IPS-18a (cell line): ENCODE results near the gene LRRC4B.

Experiments
- H3K27ac ChIP-seq: one replicate; pipeline ENCODE4 v1.5.1; 2013; ENCODE audit warnings: low read length
- H3K27me3 ChIP-seq: one replicate; pipeline ENCODE4 v1.6.1; 2013; ENCODE audit warnings: mild to moderate bottlenecking, low read length; ENCODE audit not compliant: control insufficient read depth, insufficient read depth
- H3K36me3 ChIP-seq: one replicate; pipeline ENCODE4 v1.6.1; 2013; ENCODE audit warnings: low read depth, low read length; ENCODE audit not compliant: control insufficient read depth
- H3K4me1 ChIP-seq: one replicate; pipeline ENCODE4 v1.6.1; 2013; ENCODE audit warnings: low read depth, low read length; ENCODE audit not compliant: control insufficient read depth
- H3K4me3 ChIP-seq: one replicate; pipeline ENCODE4 v1.5.1; 2013; ENCODE audit warnings: low read length
- H3K9ac ChIP-seq: one replicate; pipeline ENCODE4 v1.6.1; 2013; ENCODE audit warnings: mild to moderate bottlenecking, low read length, moderate library complexity
- H3K9me3 ChIP-seq: one replicate; pipeline ENCODE4 v1.6.1; 2013; ENCODE audit warnings: low read depth, low read length; ENCODE audit not compliant: control insufficient read depth

LRRC4B gene

GRCh38 chr19:50515168-50515561, 53.1 kb downstream of the LRRC4B start:
- no peak overlapping the region for H3K9ac ChIP-seq
- no peaks in the 10 kb centered on the region for H3K27me3 ChIP-seq
- no peak overlapping the region for H3K4me3 ChIP-seq
- H3K4me1 ChIP-seq: no peaks in the 10 kb centered on the region
- no peak overlapping the region for H3K27ac ChIP-seq
- no peaks in the 10 kb centered on the region for H3K36me3 ChIP-seq
- no peaks in the 10 kb centered on the region for H3K9me3 ChIP-seq

- H3K4me1 ChIP-seq: no peaks in the 10 kb centered on the region
- H3K27ac ChIP-seq: no peak overlapping the region
- no peaks in the 10 kb centered on the region for H3K9me3 ChIP-seq
- H3K36me3 ChIP-seq: no peaks in the 10 kb centered on the region
- no peak overlapping the region for H3K4me3 ChIP-seq
- no peak overlapping the region for H3K9ac ChIP-seq
- peaks cover 1% of the 10 kb centered on the region for H3K27me3 ChIP-seq
Measured at GRCh38 chr19:50514346-50515167, 53.7 kb downstream of the LRRC4B start.

GRCh38 chr19:50513746-50514345, 54.4 kb downstream of the LRRC4B start, which contains the start of gene ASPDH:
TSS of gene ASPDH (minus strand) at chr19:50513913. CDS start at chr19:50513823, 90 bp downstream.
- Histone ChIP-seq H3K27ac (no peak within 1 kb of the TSS), H3K9ac (no peak within 1 kb of the TSS), H3K27me3 (peaks cover 8% of the 10 kb centered on the region), H3K4me3 (no peak within 1 kb of the TSS), H3K4me1 (no peaks in the 10 kb centered on the region), H3K36me3 (no peaks in the 10 kb centered on the region), H3K9me3 (no peaks in the 10 kb centered on the region)

- no peak overlapping the region for H3K27ac ChIP-seq
Measured at GRCh38 chr19:50512999-50513745, 55.1 kb downstream of the LRRC4B start.

GRCh38 chr19:50512112-50512998, 55.9 kb downstream of the LRRC4B start:
- Histone ChIP-seq H3K4me1 (no peaks in the 10 kb centered on the region), H3K27me3 (peaks cover 20% of the 10 kb centered on the region), H3K4me3 (no peak overlapping the region), H3K27ac (no peak overlapping the region), H3K36me3 (no peaks in the 10 kb centered on the region), H3K9ac (no peak overlapping the region), H3K9me3 (no peaks in the 10 kb centered on the region)

More at GRCh38 chr19:50512999-50513745, 55.1 kb downstream of the LRRC4B start:
- H3K36me3 ChIP-seq: no peaks in the 10 kb centered on the region
- H3K27me3 ChIP-seq: peaks cover 15% of the 10 kb centered on the region
- H3K9me3 ChIP-seq: no peaks in the 10 kb centered on the region
- H3K4me1 ChIP-seq: no peaks in the 10 kb centered on the region
- no peak overlapping the region for H3K9ac ChIP-seq
- H3K4me3 ChIP-seq: no peak overlapping the region

GRCh38 chr19:50511069-50511822, 57.0 kb downstream of the LRRC4B start, which contains the start of gene JOSD2:
TSS of gene JOSD2 (minus strand) at chr19:50511191. CDS start at chr19:50510431, 760 bp downstream.
- Histone ChIP-seq H3K4me3 (peak within 1 kb of the TSS; percentile 63), H3K36me3 (no peaks in the 10 kb centered on the region), H3K27ac (peak within 1 kb of the TSS; percentile 27), H3K27me3 (peaks cover 20% of the 10 kb centered on the region), H3K9me3 (no peaks in the 10 kb centered on the region), H3K9ac (peak within 1 kb of the TSS; percentile 53), H3K4me1 (no peaks in the 10 kb centered on the region)

GRCh38 chr19:50510700-50511068, 57.6 kb downstream of the LRRC4B start:
- H3K9ac ChIP-seq: peak overlapping the region; percentile 53
- peak overlapping the region; percentile 27 for H3K27ac ChIP-seq
- no peaks in the 10 kb centered on the region for H3K9me3 ChIP-seq
- H3K27me3 ChIP-seq: peaks cover 20% of the 10 kb centered on the region
- H3K4me3 ChIP-seq: peak overlapping the region; percentile 63
- no peaks in the 10 kb centered on the region for H3K4me1 ChIP-seq
- no peaks in the 10 kb centered on the region for H3K36me3 ChIP-seq

GRCh38 chr19:50510121-50510670, 58.0 kb downstream of the LRRC4B start:
- H3K27ac ChIP-seq: no peak overlapping the region
- H3K4me1 ChIP-seq: no peaks in the 10 kb centered on the region
- H3K9ac ChIP-seq: peak overlapping the region; percentile 53

GRCh38 chr19:50509366-50509765, 58.9 kb downstream of the LRRC4B start:
- Histone ChIP-seq H3K4me3 (no peak overlapping the region), H3K27me3 (peaks cover 20% of the 10 kb centered on the region), H3K9ac (no peak overlapping the region), H3K4me1 (no peaks in the 10 kb centered on the region), H3K36me3 (no peaks in the 10 kb centered on the region), H3K9me3 (no peaks in the 10 kb centered on the region), H3K27ac (no peak overlapping the region)

More at GRCh38 chr19:50510121-50510670, 58.0 kb downstream of the LRRC4B start:
- peaks cover 20% of the 10 kb centered on the region for H3K27me3 ChIP-seq
- H3K36me3 ChIP-seq: no peaks in the 10 kb centered on the region
- no peaks in the 10 kb centered on the region for H3K9me3 ChIP-seq
- peak overlapping the region; percentile 63 for H3K4me3 ChIP-seq

GRCh38 chr19:50508843-50509190, 59.4 kb downstream of the LRRC4B start:
- Histone ChIP-seq H3K4me1 (no peaks in the 10 kb centered on the region), H3K27me3 (peaks cover 20% of the 10 kb centered on the region), H3K4me3 (no peak overlapping the region), H3K27ac (no peak overlapping the region), H3K36me3 (no peaks in the 10 kb centered on the region), H3K9ac (no peak overlapping the region), H3K9me3 (no peaks in the 10 kb centered on the region)
